GM21528 (cell line): ENCODE measurements around the gene METTL13.

Experiments used
- ATAC-seq: cut with Tn5 transposase; IDR thresholded peaks from one replicate; pipeline ENCODE4 v1.9.1; 2021; ENCODE audit warnings: mild to moderate bottlenecking, moderate library complexity; ENCODE audit not compliant: unreplicated experiment, low FRiP score

METTL13 gene

GRCh38 chr1:171801487-171801891 lies 20.0 kb downstream of the METTL13 start:
- no peak for ATAC-seq

- ATAC-seq = no peak
Measured at GRCh38 chr1:171802207-171802606, 20.7 kb downstream of the METTL13 start.

GRCh38 chr1:171803045-171803444 lies 21.6 kb downstream of the METTL13 start:
- no peak for ATAC-seq

- no peak for ATAC-seq
Measured at GRCh38 chr1:171803461-171804022, 22.1 kb downstream of the METTL13 start.

- peak; percentile 73 for ATAC-seq
Measured at GRCh38 chr1:171805395-171806115, 24.1 kb downstream of the METTL13 start.

GRCh38 chr1:171807556-171807955 lies 26.1 kb downstream of the METTL13 start:
- ATAC-seq = no peak

- ATAC-seq = no peak
Measured at GRCh38 chr1:171809834-171810233, 28.4 kb downstream of the METTL13 start.

GRCh38 chr1:171811672-171812071 lies 30.2 kb downstream of the METTL13 start:
- ATAC-seq = no peak

GRCh38 chr1:171814692-171815091 lies 33.2 kb downstream of the METTL13 start:
- no peak for ATAC-seq

- ATAC-seq = no peak
Measured at GRCh38 chr1:171816300-171816901, 34.9 kb downstream of the METTL13 start.

GRCh38 chr1:171817511-171818265 lies 36.2 kb downstream of the METTL13 start:
- ATAC-seq = no peak

GRCh38 chr1:171819946-171820345 lies 38.5 kb downstream of the METTL13 start:
- ATAC-seq = no peak

GRCh38 chr1:171826973-171827372 lies 45.5 kb downstream of the METTL13 start:
- no peak for ATAC-seq

- no peak for ATAC-seq
Measured at GRCh38 chr1:171828794-171829193, 47.3 kb downstream of the METTL13 start.

- ATAC-seq = no peak
Measured at GRCh38 chr1:171833091-171833825, 51.8 kb downstream of the METTL13 start.

GRCh38 chr1:171834821-171835220 lies 53.4 kb downstream of the METTL13 start:
- ATAC-seq = no peak

- ATAC-seq = no peak
Measured at GRCh38 chr1:171835891-171836290, 54.4 kb downstream of the METTL13 start.

- peak; percentile 93 for ATAC-seq
Measured at GRCh38 chr1:171841050-171841910, 59.8 kb downstream of the METTL13 start, which contains the start of gene DNM3. TSS of gene DNM3 (plus strand) at chr1:171841498. CDS start at chr1:171841657, 159 bp downstream.

- ATAC-seq = no peak
Measured at GRCh38 chr1:171841931-171842761, 60.7 kb downstream of the METTL13 start.
